Stimulated activated CD8-positive, alpha-beta memory T cell treated with anti-CD3 and anti-CD28 coated beads, Interleukin-12 subunit alpha, Interleukin-12 subunit beta, amount 100 ng/mL, for 24 hours (primary cell): Measurements from ENCODE around the gene TRAF2.
"Not testable (repeated sequence)": the region's sequence is repeated elsewhere in the genome, so short reads cannot be mapped to it uniquely, and the experiment has no call there.

Experiments
- DNase-seq: peaks from one replicate; pipeline ENCODE4 v3.0.0-alpha.2; 2020; ENCODE audit errors: extremely low read depth

TRAF2 gene

GRCh38 chr9:136882109-136882946 is 4.0 kb upstream of the TRAF2 start:
- peak; percentile 82 for DNase-seq

GRCh38 chr9:136882947-136883283 is 3.4 kb upstream of the TRAF2 start:
- not testable (repeated sequence) for DNase-seq

- DNase-seq: not testable (repeated sequence)
These were observed 2.6 kb upstream of the TRAF2 start for GRCh38 chr9:136883670-136884069.

- DNase-seq: no peak
These were observed 588 bp downstream of the TRAF2 start for GRCh38 chr9:136886610-136887597.

- DNase-seq: no peak
These were observed 2.1 kb downstream of the TRAF2 start for GRCh38 chr9:136888454-136888853.

GRCh38 chr9:136889858-136890257 is 3.5 kb downstream of the TRAF2 start:
- DNase-seq: no peak

GRCh38 chr9:136890661-136891060 is 4.3 kb downstream of the TRAF2 start:
- no peak for DNase-seq

GRCh38 chr9:136896027-136896426 is 9.7 kb downstream of the TRAF2 start:
- no peak for DNase-seq

GRCh38 chr9:136898483-136899100 is 12.3 kb downstream of the TRAF2 start:
- no peak for DNase-seq

GRCh38 chr9:136899196-136899595 is 12.9 kb downstream of the TRAF2 start:
- no peak for DNase-seq

- no peak for DNase-seq
These were observed 14.2 kb downstream of the TRAF2 start for GRCh38 chr9:136900556-136900955.

- no peak for DNase-seq
These were observed 14.7 kb downstream of the TRAF2 start for GRCh38 chr9:136900988-136901515.

- DNase-seq: no peak
These were observed 15.4 kb downstream of the TRAF2 start for GRCh38 chr9:136901516-136902258.

- peak; percentile 64 for DNase-seq
These were observed 16.0 kb downstream of the TRAF2 start for GRCh38 chr9:136902259-136902821.

- no peak for DNase-seq
These were observed 16.8 kb downstream of the TRAF2 start for GRCh38 chr9:136903041-136903554.

- no peak for DNase-seq
These were observed 19.9 kb downstream of the TRAF2 start for GRCh38 chr9:136906266-136906665.

- no peak for DNase-seq
These were observed 20.9 kb downstream of the TRAF2 start for GRCh38 chr9:136907011-136907914.

- no peak for DNase-seq
These were observed 24.0 kb downstream of the TRAF2 start for GRCh38 chr9:136910197-136910900.

- DNase-seq: no peak
These were observed 24.6 kb downstream of the TRAF2 start for GRCh38 chr9:136910901-136911245.
